ENCODE measurements around the gene UGT1A10.
"Not testable (repeated sequence)": the region's sequence is repeated elsewhere in the genome, so short reads cannot be mapped to it uniquely, and the experiment has no call there.

The UGT1A10 gene

DNA sequence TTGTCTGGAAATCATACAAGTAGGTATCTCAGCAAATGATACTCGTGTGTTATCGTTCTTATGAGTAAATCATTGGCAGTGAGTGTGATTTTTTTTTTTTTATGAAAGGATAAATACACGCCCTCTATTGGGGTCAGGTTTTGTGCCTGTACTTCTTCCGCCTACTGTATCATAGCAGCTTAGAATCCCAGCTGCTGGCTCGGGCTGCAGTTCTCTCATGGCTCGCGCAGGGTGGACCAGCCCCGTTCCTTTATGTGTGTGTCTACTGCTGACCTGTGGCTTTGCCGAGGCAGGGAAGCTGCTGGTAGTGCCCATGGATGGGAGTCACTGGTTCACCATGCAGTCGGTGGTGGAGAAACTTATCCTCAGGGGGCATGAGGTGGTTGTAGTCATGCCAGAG lies at the start of gene UGT1A10:
TSS of gene UGT1A10 (plus strand) at position 143 of the 400 bp plus-strand sequence. CDS start at position 218, 75 bp downstream.
- H3K9me3 ChIP-seq (ENCODE audit: severe bottlenecking); H3K27ac ChIP-seq; H3K27me3 ChIP-seq (ENCODE audit: insufficient read depth, low read depth, severe bottlenecking); H3K4me3 ChIP-seq (ENCODE audit: low read depth, low read length); H3K36me3 ChIP-seq; DNase-seq: not testable (repeated sequence)

DNA sequence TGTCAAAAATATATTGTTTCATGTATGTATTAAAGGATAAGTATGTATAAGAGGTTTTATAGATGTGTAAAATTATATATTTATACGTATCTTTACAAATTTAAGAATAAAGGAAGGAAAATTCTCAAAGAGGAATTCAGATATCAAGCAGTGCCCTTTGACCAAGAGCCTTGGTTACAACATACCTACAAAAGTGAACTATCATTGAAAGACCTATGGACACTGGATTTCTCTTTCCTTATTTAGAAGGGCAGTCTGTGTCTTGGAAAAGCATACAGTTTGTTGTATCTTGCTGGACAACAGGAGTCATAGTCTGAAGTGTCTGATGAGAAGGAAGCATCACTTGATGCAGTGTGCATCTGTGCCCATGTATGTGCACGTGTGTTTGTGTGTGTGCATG lies 47.8 kb upstream of the UGT1A10 start:
- Histone ChIP-seq H3K9me3 (ENCODE audit: severe bottlenecking) (no peaks in the 10 kb centered on the region), H3K27me3 (ENCODE audit: insufficient read depth, low read depth, severe bottlenecking) (no peaks in the 10 kb centered on the region), H3K4me3 (ENCODE audit: low read depth, low read length) (no peak overlapping the region), H3K36me3 (no peaks in the 10 kb centered on the region), H3K27ac (no peak overlapping the region)
- no peak for DNase-seq
- TF ChIP-seq, protein P1, sequence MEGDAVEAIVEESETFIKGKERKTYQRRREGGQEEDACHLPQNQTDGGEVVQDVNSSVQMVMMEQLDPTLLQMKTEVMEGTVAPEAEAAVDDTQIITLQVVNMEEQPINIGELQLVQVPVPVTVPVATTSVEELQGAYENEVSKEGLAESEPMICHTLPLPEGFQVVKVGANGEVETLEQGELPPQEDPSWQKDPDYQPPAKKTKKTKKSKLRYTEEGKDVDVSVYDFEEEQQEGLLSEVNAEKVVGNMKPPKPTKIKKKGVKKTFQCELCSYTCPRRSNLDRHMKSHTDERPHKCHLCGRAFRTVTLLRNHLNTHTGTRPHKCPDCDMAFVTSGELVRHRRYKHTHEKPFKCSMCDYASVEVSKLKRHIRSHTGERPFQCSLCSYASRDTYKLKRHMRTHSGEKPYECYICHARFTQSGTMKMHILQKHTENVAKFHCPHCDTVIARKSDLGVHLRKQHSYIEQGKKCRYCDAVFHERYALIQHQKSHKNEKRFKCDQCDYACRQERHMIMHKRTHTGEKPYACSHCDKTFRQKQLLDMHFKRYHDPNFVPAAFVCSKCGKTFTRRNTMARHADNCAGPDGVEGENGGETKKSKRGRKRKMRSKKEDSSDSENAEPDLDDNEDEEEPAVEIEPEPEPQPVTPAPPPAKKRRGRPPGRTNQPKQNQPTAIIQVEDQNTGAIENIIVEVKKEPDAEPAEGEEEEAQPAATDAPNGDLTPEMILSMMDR (IDR thresholded peaks at IDR 0.05; ENCODE audit: low read depth, low read length) = no peak

DNA sequence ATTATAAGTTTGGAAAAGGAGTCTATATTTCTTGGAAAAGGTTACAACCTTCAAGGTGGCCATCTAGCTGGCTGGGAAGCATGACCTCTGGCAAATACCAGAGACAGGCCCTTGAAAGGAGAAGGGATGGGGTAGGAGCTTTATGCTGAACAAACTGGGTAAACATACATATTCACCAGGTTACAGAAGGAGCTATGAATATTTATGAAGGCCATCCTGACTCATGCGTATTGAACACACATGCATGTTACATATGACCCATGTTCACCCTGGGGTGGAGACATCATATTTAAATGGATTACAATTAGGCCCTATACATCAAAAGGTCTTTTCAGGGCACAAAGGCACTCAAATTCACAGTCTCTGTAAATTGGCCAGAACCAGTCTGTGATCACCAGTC lies 43.5 kb upstream of the UGT1A10 start:
- not testable (repeated sequence) for H3K27me3 ChIP-seq (ENCODE audit: insufficient read depth, low read depth, severe bottlenecking); H3K9me3 ChIP-seq (ENCODE audit: severe bottlenecking); H3K27ac ChIP-seq; DNase-seq; H3K4me3 ChIP-seq (ENCODE audit: low read depth, low read length); H3K36me3 ChIP-seq

DNA sequence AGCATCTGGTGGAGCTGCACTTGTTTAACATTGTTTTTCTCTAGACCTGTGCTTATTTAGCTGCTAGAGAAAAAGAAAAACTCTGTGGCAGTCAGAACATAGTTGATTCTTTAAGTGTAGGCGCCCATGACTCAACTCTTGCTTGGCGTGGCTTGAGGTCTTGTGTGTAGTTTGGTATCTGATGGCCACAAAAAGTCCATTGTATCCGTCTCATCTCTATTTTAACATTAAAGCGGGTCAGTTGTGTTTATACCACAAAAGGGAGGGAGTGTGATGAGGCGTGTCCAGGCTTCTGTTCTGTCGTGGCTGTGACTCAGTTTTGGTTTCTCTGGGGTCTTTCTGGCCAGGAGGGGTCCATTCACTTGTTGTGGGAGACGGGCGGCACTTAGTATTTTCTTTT lies 43.0 kb upstream of the UGT1A10 start:
- Histone ChIP-seq H3K4me3 (ENCODE audit: low read depth, low read length) (no peak overlapping the region), H3K27me3 (ENCODE audit: insufficient read depth, low read depth, severe bottlenecking) (no peaks in the 10 kb centered on the region), H3K27ac (no peak overlapping the region), H3K9me3 (ENCODE audit: severe bottlenecking) (no peaks in the 10 kb centered on the region), H3K36me3 (no peaks in the 10 kb centered on the region)
- DNase-seq = no peak
- TF ChIP-seq, protein P1 (IDR thresholded peaks at IDR 0.05; ENCODE audit: low read depth, low read length) = no peak

DNA sequence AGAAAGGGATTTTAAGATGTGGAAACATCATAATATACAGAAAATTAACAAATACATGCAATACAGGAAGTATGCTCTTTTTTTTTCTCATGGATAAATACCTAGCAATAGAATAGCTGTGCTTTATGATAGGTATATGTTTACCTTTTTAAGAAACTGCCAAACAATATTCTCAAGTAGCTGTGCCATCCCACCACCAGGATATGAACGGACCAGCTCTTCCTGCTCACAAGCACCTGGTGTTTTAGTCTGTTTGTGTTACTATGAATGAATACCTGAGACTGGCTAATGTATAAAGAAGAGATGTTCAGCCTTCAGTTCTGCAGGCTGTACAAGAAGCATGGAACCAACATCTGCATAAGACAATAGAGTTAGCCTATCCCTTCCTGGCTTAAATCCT lies 38.7 kb upstream of the UGT1A10 start:
- DNase-seq = no peak
- no peak overlapping the region for H3K27ac ChIP-seq

DNA sequence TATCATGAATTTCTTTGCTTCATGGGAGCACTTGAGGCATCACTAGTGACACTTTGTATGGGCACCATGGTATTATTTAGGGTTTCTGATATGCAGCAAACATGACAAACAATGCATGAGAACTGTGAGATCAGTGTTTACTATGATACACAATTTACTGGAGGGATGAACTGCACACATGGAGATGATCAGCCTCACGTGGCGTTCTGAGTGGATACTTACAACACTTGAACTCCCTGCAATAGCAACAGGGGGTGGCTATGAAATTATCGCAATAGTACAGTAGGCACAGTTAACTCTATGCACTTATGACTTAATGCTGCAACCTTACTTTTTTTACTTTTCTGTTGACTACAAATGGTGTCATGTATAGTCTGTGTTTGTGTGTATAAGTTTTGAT lies 37.3 kb upstream of the UGT1A10 start:
- H3K4me3 ChIP-seq (ENCODE audit: low read depth, low read length) = no peak overlapping the region
- no peaks in the 10 kb centered on the region for H3K36me3 ChIP-seq
- H3K27me3 ChIP-seq (ENCODE audit: insufficient read depth, low read depth, severe bottlenecking) = no peaks in the 10 kb centered on the region
- H3K9me3 ChIP-seq (ENCODE audit: severe bottlenecking) = no peaks in the 10 kb centered on the region
- TF ChIP-seq, protein P1 (IDR thresholded peaks at IDR 0.05; ENCODE audit: low read depth, low read length) = no peak
- no peak overlapping the region for H3K27ac ChIP-seq
- no peak for DNase-seq

More for the DNA sequence above, 38.7 kb upstream of the UGT1A10 start:
- TF ChIP-seq, protein P1 (IDR thresholded peaks at IDR 0.05; ENCODE audit: low read depth, low read length) = no peak
- Histone ChIP-seq H3K4me3 (ENCODE audit: low read depth, low read length) (no peak overlapping the region), H3K9me3 (ENCODE audit: severe bottlenecking) (no peaks in the 10 kb centered on the region), H3K27me3 (ENCODE audit: insufficient read depth, low read depth, severe bottlenecking) (no peaks in the 10 kb centered on the region), H3K36me3 (no peaks in the 10 kb centered on the region)

DNA sequence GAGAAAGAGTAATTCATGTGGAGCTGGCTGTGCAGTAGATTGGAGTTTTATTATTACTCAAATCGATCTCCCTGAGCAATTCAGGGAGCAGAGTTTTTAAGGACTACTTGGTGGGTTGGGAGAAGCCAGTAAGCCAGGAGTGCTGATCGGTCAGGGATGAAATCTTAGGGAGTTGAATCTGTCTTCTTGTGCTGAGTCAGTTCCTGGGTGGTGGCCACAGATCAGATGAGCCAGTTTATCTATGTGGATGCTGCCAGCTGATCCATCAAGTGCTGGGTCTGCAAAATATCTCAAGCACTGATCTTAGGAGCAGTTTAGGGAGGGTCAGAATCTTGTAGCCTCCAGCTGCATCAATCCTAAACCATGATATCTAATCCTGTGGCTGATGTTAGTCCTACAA lies 35.9 kb upstream of the UGT1A10 start:
- Histone ChIP-seq H3K27me3 (ENCODE audit: insufficient read depth, low read depth, severe bottlenecking) (no peaks in the 10 kb centered on the region), H3K36me3 (no peaks in the 10 kb centered on the region), H3K9me3 (ENCODE audit: severe bottlenecking) (no peaks in the 10 kb centered on the region), H3K27ac (no peak overlapping the region), H3K4me3 (ENCODE audit: low read depth, low read length) (no peak overlapping the region)
- TF ChIP-seq, protein P1 (IDR thresholded peaks at IDR 0.05; ENCODE audit: low read depth, low read length) = no peak
- no peak for DNase-seq

All from WERI-Rb-1 (cell line).